ENCODE results near the gene RAB11FIP4.

Gene RAB11FIP4

DNA sequence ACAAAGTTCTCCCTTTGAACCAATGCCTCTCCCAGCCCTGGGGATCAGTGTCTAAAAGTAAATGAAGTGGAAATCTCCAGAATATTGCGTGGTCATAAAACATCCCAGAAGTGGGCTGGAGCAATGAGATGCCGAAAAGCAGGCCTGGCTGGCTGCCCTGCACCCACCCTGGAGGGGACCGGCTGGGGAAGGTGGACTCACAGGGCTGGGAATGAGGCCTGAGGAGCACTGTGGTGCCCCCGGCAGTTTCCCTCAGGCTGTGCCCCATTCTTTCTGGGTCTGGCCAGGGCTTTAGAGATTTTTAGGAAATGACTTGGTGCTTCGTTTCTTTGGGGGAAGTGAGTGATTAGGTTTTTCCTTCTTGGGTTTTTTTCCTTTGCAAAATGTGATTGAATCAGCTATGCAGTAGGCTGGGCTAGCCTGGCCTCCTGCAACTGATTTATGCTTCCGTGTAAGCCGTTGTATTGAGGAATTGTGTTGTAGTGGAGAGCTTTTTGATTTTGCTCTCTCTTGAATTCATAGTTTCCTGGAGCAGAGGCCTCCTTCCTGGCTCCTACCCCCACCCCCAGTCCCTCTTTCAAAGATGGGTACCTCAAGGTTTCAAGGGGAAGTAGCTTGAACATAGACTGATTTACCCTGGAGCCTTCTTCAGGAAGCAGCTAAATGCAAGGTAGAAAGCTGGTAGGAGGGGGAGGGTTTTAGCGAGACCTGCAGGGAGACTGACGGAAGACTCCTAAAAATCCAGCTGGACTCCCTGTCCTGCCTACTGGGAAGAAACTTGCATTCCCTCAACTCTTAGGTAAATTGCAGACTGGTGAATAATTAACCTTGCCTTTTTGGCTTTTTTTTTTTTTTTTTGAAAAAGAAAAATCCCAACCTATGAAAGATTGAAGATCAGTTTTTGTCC lies 170.2 kb downstream of the RAB11FIP4 start:
- TF ChIP-seq GABPA (IDR thresholded peaks at IDR 0.05; ENCODE audit: low read depth) (no peak), POLR2AphosphoS5 (IDR thresholded peaks at IDR 0.05; ENCODE audit: low read depth) (no peak), SPI1 (IDR thresholded peaks at IDR 0.05; ENCODE audit: borderline replicate concordance, low read depth) (no peak)
- TF ChIP-seq, protein P1, sequence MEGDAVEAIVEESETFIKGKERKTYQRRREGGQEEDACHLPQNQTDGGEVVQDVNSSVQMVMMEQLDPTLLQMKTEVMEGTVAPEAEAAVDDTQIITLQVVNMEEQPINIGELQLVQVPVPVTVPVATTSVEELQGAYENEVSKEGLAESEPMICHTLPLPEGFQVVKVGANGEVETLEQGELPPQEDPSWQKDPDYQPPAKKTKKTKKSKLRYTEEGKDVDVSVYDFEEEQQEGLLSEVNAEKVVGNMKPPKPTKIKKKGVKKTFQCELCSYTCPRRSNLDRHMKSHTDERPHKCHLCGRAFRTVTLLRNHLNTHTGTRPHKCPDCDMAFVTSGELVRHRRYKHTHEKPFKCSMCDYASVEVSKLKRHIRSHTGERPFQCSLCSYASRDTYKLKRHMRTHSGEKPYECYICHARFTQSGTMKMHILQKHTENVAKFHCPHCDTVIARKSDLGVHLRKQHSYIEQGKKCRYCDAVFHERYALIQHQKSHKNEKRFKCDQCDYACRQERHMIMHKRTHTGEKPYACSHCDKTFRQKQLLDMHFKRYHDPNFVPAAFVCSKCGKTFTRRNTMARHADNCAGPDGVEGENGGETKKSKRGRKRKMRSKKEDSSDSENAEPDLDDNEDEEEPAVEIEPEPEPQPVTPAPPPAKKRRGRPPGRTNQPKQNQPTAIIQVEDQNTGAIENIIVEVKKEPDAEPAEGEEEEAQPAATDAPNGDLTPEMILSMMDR (IDR thresholded peaks at IDR 0.05; ENCODE audit: insufficient read depth, low read length), result no peak
- TF ChIP-seq, protein P2, sequence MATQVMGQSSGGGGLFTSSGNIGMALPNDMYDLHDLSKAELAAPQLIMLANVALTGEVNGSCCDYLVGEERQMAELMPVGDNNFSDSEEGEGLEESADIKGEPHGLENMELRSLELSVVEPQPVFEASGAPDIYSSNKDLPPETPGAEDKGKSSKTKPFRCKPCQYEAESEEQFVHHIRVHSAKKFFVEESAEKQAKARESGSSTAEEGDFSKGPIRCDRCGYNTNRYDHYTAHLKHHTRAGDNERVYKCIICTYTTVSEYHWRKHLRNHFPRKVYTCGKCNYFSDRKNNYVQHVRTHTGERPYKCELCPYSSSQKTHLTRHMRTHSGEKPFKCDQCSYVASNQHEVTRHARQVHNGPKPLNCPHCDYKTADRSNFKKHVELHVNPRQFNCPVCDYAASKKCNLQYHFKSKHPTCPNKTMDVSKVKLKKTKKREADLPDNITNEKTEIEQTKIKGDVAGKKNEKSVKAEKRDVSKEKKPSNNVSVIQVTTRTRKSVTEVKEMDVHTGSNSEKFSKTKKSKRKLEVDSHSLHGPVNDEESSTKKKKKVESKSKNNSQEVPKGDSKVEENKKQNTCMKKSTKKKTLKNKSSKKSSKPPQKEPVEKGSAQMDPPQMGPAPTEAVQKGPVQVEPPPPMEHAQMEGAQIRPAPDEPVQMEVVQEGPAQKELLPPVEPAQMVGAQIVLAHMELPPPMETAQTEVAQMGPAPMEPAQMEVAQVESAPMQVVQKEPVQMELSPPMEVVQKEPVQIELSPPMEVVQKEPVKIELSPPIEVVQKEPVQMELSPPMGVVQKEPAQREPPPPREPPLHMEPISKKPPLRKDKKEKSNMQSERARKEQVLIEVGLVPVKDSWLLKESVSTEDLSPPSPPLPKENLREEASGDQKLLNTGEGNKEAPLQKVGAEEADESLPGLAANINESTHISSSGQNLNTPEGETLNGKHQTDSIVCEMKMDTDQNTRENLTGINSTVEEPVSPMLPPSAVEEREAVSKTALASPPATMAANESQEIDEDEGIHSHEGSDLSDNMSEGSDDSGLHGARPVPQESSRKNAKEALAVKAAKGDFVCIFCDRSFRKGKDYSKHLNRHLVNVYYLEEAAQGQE (IDR thresholded peaks at IDR 0.05; ENCODE audit: insufficient replicate concordance, low read depth), result no peak
- H3K27me3 ChIP-seq (ENCODE audit: insufficient read depth, poor library complexity, severe bottlenecking), result no peaks in the 10 kb centered on the region
- H3K27ac ChIP-seq (replicated peaks), result no peak overlapping the region
- peak in 1 of 2 experiments; percentile 28 for DNase-seq (ENCODE audit: low read depth in 1 of 2, low spot score in 1 of 2)
- no peak overlapping the region for H3K4me3 ChIP-seq (replicated peaks; ENCODE audit: insufficient read depth, low read length)

DNA sequence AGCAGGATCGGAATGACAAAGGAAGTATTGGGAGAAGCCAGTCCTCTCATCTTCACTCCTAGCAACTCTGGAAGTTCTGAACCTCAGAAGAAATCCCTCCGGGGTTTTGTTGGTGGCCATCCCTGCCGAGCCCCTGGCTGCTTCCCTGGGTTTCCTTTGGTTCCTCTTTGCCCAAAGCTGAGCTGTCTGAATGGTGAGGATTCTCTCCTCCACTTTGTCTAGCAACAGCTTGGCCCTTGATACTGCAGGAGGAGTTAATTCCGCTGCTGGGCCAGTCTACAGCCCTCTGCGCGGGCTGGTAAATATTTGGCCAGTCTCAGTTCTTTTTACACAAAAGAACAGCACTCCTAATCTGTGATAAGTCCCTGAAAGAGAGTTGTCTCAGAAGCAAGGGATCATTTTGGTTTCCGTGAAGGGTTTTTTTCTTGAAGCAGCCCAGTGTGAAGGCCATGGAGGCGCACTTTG lies 170.9 kb downstream of the RAB11FIP4 start:
- Histone ChIP-seq H3K4me3 (replicated peaks; ENCODE audit: insufficient read depth, low read length) (no peak overlapping the region), H3K27ac (replicated peaks) (no peak overlapping the region), H3K27me3 (ENCODE audit: insufficient read depth, poor library complexity, severe bottlenecking) (no peaks in the 10 kb centered on the region)
- TF ChIP-seq, protein P1 (IDR thresholded peaks at IDR 0.05; ENCODE audit: insufficient read depth, low read length), result no peak
- no peak for TF ChIP-seq POLR2AphosphoS5 (IDR thresholded peaks at IDR 0.05; ENCODE audit: low read depth)
- TF ChIP-seq GABPA (IDR thresholded peaks at IDR 0.05; ENCODE audit: low read depth), result no peak
- TF ChIP-seq SPI1 (IDR thresholded peaks at IDR 0.05; ENCODE audit: borderline replicate concordance, low read depth), result no peak
- TF ChIP-seq, protein P2 (IDR thresholded peaks at IDR 0.05; ENCODE audit: insufficient replicate concordance, low read depth), result no peak
- DNase-seq (ENCODE audit: low read depth in 1 of 2, low spot score in 1 of 2), result no peak

DNA sequence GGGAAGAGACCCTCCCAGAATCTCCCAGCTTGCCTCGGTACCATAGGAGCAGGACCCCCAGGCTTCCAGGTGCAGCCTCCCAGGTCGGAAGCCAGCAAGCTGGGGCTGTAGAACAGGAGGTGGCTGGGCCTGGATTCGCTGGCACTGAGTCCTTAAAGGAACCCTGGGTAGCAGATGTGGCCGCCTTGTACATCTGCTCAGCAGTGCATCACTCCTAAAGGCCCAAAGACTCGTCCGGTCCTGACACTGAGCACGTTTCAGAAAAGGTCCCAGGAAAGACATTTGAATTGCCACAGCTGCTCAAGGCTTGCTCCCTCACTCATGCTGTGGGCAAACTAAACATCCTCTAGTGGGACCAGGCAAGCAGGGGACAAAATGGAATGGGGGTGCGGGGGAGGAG lies 172.8 kb downstream of the RAB11FIP4 start:
- H3K27ac ChIP-seq (replicated peaks), result no peak overlapping the region
- H3K27me3 ChIP-seq (ENCODE audit: insufficient read depth, poor library complexity, severe bottlenecking), result no peaks in the 10 kb centered on the region
- no peak overlapping the region for H3K4me3 ChIP-seq (replicated peaks; ENCODE audit: insufficient read depth, low read length)
- TF ChIP-seq GABPA (IDR thresholded peaks at IDR 0.05; ENCODE audit: low read depth) (no peak), SPI1 (IDR thresholded peaks at IDR 0.05; ENCODE audit: borderline replicate concordance, low read depth) (no peak), POLR2AphosphoS5 (IDR thresholded peaks at IDR 0.05; ENCODE audit: low read depth) (no peak)
- TF ChIP-seq, protein P2 (IDR thresholded peaks at IDR 0.05; ENCODE audit: insufficient replicate concordance, low read depth), result no peak
- TF ChIP-seq, protein P1 (IDR thresholded peaks at IDR 0.05; ENCODE audit: insufficient read depth, low read length), result no peak
- no peak for DNase-seq (ENCODE audit: low read depth in 1 of 2, low spot score in 1 of 2)
